Neural progenitor cell (in vitro differentiated cells): ENCODE data around the gene SIPA1L3.

Source experiments
- EZH2 ChIP-seq: fragments of 200-600 bp; sonication (generic); IDR thresholded peaks from 2 replicates; pipeline ENCODE4 v1.6.1; 2017; ENCODE audit warnings: antibody characterized with exemption, mild to moderate bottlenecking, moderate library complexity
- EZH2phosphoT487 ChIP-seq: fragments of 200-600 bp; sonication (generic); IDR thresholded peaks from 2 replicates; pipeline ENCODE4 v1.6.1; 2017; ENCODE audit warnings: antibody characterized with exemption
- TF ChIP-seq, protein P1 (sequence below): fragments of 200-600 bp; sonication (generic); IDR thresholded peaks from 2 replicates; pipeline ENCODE4 v1.5.1; 2017; ENCODE audit warnings: antibody characterized with exemption, mild to moderate bottlenecking

DNA sequence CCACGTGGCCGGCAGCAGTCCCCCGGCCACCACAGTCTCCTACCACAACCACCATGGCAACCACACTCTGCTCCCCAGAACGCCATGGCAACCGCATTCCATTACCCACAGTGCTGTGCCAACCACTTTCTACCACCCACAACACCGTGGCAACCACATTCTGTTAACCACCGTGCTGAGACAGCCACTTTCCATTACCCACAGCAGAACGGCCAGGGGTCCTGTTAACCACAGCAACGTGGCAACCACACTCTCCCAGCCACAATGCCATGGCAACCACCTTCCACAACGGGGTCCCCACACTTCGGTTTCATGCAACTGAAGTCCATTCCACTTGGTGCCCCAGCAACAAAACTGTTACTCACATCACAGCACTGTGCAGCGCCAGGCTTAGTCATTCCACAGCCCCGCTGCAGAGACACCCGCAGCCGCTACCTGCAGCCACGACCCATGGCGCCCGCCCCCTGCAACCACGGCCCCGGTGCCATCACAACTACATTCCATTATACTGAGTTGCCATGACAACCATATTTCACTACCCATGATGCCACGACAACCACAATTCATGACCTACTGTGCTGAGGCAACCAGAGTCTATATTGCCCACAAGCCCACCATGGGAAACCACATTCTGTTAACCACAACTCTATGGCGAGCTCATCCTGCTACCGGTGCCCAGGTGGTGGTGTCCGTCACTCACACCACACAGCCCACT, 307.1 kb downstream of the SIPA1L3 start:
- TF ChIP-seq, protein P1, sequence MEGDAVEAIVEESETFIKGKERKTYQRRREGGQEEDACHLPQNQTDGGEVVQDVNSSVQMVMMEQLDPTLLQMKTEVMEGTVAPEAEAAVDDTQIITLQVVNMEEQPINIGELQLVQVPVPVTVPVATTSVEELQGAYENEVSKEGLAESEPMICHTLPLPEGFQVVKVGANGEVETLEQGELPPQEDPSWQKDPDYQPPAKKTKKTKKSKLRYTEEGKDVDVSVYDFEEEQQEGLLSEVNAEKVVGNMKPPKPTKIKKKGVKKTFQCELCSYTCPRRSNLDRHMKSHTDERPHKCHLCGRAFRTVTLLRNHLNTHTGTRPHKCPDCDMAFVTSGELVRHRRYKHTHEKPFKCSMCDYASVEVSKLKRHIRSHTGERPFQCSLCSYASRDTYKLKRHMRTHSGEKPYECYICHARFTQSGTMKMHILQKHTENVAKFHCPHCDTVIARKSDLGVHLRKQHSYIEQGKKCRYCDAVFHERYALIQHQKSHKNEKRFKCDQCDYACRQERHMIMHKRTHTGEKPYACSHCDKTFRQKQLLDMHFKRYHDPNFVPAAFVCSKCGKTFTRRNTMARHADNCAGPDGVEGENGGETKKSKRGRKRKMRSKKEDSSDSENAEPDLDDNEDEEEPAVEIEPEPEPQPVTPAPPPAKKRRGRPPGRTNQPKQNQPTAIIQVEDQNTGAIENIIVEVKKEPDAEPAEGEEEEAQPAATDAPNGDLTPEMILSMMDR = no peak
- TF ChIP-seq EZH2 (no peak), EZH2phosphoT487 (no peak)
